HL-60 (cell line): ENCODE results near the gene SUSD4.

ENCODE experiments used
- GABPA ChIP-seq: IDR thresholded peaks from 2 replicates; pipeline ENCODE4 v1.6.1; 2012; ENCODE audit warnings: low read depth
- POLR2AphosphoS5 ChIP-seq: IDR thresholded peaks from 2 replicates; pipeline ENCODE4 v1.6.1; 2012; ENCODE audit warnings: low read depth
- SPI1 ChIP-seq: IDR thresholded peaks from 2 replicates; pipeline ENCODE4 v1.6.1; 2012; ENCODE audit warnings: low read depth, mild to moderate bottlenecking, borderline replicate concordance
- TF ChIP-seq, protein P1 (sequence below): IDR thresholded peaks from one replicate; pipeline ENCODE4 v1.5.1; 2011; ENCODE audit warnings: low read length, control low read depth, inconsistent platforms; ENCODE audit not compliant: insufficient read depth

DNA sequence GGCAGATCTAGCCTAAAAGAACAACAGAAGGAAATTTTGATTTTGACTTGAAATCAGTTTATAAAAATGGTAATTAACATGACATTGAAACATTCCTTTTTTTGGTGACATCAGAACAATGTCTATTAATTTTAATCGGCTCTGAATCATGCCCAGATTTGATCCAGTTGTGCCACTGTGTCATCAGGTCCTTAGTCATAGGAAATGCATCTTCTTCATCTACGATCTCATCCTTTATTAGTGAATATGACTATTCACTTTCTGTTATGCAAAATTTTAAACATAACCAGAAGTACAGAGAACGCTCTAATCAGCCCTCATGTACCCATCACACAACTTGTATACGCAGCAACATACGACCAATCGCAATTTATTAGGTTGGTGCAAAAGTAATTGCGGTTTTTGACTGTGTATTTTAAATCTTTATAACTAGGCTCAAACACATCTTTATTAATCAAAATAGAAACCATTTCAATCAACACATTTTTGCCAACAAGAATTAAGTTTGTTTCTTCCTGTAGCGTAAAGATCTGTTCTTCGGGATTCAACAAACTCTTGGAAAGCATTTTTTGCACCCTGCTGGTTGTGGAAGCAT, 180.6 kb downstream of the SUSD4 start:
- TF ChIP-seq, protein P1, sequence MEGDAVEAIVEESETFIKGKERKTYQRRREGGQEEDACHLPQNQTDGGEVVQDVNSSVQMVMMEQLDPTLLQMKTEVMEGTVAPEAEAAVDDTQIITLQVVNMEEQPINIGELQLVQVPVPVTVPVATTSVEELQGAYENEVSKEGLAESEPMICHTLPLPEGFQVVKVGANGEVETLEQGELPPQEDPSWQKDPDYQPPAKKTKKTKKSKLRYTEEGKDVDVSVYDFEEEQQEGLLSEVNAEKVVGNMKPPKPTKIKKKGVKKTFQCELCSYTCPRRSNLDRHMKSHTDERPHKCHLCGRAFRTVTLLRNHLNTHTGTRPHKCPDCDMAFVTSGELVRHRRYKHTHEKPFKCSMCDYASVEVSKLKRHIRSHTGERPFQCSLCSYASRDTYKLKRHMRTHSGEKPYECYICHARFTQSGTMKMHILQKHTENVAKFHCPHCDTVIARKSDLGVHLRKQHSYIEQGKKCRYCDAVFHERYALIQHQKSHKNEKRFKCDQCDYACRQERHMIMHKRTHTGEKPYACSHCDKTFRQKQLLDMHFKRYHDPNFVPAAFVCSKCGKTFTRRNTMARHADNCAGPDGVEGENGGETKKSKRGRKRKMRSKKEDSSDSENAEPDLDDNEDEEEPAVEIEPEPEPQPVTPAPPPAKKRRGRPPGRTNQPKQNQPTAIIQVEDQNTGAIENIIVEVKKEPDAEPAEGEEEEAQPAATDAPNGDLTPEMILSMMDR, result no peak
- TF ChIP-seq POLR2AphosphoS5, result no peak
- no peak for TF ChIP-seq SPI1
- TF ChIP-seq GABPA, result no peak
